Fibroblast of the aortic adventitia (primary cell): ENCODE data around the gene SOX18. TPM values are rescaled to one million over a fixed set of nuclear protein-coding genes. Genes with fewer than 3 reads are reported as not detected.

Experiments used
- DNase-seq: peaks from one replicate; pipeline ENCODE4 v3.0.0-alpha.2; 2010; ENCODE audit warnings: low read depth
- H3K4me3 ChIP-seq: 2 replicates; pipeline ENCODE4 v1.5.1; 2011; ENCODE audit warnings: low read depth, mild to moderate bottlenecking, control low read depth, low read length, moderate library complexity
- total RNA-seq: library from RNA; depleted of rRNA; stranded (reverse); fragments of >200 nt; gene quantifications from 2 replicates; pipeline ENCODE4 v1.2.3, GENCODE V29; 2012; ENCODE audit warnings: low replicate concordance
- TF ChIP-seq, protein P1 (sequence below): IDR thresholded peaks from 2 replicates; pipeline ENCODE4 v1.5.1; 2011; ENCODE audit warnings: mild to moderate bottlenecking, low read length, control low read depth, inconsistent platforms; ENCODE audit not compliant: insufficient read depth

SOX18 gene
- total RNA-seq, 1 donor: not detected

DNA sequence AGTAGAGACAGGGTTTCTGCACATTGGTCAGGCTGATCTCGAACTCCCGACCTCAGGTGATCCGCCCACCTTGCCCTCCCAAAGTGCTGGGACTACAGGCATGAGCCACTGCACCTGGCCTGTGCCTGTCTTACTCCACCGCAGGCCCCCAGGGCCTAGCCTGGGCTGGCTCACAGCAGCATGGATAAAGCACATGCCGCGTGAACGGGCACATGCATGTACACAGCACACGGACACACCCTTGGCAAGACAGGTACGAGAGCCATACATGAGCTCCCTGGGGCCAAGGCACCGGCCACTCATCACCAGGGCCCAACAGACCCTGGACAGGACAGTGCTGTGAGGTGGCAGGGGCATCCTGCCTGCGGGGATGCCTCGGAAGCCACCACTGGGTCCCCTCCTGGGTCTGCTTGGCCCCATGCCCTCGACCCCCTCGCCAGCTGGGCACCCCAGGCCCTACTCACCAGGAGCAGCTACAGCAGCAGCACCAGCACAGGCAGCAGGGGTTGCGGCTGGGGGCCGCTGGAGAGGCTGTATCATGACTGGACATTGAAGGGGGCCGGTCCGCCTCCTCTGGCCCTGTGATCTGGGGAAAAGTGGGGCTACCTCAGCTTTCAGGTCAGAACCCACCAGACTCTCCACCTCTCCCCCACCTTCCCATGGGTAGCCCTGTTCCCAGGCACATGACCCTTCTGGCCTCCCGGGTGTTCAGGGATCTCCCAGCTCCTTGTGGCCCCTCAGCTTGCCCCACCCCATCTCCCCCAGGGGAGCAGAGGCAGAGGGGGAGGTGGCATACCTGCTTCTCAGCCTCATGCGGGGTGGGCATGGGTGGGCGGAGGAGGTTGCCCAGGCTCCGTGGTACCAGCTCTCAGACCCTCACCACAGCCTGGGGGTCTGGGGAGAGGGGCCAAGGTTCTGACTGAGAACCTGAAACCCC is 26.9 kb upstream of the SOX18 start:
- TF ChIP-seq, protein P1, sequence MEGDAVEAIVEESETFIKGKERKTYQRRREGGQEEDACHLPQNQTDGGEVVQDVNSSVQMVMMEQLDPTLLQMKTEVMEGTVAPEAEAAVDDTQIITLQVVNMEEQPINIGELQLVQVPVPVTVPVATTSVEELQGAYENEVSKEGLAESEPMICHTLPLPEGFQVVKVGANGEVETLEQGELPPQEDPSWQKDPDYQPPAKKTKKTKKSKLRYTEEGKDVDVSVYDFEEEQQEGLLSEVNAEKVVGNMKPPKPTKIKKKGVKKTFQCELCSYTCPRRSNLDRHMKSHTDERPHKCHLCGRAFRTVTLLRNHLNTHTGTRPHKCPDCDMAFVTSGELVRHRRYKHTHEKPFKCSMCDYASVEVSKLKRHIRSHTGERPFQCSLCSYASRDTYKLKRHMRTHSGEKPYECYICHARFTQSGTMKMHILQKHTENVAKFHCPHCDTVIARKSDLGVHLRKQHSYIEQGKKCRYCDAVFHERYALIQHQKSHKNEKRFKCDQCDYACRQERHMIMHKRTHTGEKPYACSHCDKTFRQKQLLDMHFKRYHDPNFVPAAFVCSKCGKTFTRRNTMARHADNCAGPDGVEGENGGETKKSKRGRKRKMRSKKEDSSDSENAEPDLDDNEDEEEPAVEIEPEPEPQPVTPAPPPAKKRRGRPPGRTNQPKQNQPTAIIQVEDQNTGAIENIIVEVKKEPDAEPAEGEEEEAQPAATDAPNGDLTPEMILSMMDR: no peak
- DNase-seq: no peak
- H3K4me3 ChIP-seq: no peak overlapping the region

DNA sequence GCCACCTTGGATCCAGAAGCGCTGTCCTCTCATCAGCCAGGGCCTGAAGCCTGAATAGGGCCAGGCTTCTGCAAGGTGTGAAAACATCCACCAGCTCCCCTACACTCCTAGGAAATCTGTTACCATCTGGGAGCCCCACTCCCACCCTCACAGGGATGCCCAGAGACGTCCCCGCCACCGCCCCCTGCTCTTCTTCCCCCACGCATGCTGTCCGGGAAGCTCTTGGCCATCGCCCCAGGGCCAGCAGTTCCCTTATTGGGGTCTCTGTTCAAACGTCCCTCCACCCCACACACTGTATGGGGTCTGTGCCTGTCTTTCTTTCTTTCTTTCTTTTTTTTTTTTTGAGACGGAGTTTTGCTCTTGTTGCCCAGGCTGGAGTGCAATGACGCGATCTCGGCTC is 26.1 kb upstream of the SOX18 start:
- DNase-seq: no peak
- no peak overlapping the region for H3K4me3 ChIP-seq
- TF ChIP-seq, protein P1: no peak

DNA sequence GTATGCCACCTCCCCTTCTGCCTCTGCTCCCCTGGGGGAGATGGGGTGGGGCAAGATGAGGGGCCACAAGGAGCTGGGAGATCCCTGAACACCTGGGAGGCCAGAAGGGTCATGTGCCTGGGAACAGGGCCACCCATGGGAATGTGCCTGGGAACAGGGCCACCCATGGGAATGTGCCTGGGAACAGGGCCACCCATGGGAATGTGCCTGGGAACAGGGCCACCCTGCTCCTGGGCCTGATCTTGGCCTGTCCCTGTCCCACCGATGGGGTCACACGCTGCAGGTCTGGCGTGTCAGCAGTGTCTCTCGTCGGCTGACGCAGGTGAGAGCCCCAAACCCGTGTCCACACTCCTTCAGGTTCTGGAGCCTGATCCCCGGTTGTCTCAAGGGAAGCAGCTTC is 25.5 kb upstream of the SOX18 start:
- TF ChIP-seq, protein P1: no peak
- no peak overlapping the region for H3K4me3 ChIP-seq
- no peak for DNase-seq

DNA sequence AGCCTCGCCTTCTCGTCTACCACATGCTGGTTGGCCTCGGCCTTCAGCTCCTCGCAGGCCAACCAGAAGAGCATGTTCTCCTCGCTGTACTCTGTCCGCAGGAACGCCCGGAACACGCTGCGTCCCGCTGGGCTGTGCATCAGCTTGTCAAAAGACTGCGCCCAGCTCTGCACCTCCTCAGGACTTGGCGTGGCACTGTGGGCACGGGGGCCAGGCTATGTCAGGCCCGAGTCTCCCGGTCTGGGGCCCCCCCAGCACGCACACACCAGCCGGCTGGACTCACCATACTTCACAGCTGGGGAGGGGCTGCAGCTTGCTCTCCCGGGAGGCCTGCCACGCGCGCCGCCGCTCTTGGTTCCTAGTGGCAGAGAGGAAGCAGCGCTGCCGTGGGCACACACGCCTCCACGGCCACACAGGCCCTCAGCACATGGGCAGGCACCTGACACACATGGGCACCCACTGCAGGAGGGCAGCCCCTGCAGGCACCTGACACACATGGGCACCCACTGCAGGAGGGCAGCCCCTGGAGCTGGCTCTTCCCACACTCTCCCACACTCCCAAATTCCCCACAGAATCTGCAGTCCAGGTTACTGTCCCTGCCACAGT is 24.8 kb upstream of the SOX18 start:
- H3K4me3 ChIP-seq: no peak overlapping the region

DNA sequence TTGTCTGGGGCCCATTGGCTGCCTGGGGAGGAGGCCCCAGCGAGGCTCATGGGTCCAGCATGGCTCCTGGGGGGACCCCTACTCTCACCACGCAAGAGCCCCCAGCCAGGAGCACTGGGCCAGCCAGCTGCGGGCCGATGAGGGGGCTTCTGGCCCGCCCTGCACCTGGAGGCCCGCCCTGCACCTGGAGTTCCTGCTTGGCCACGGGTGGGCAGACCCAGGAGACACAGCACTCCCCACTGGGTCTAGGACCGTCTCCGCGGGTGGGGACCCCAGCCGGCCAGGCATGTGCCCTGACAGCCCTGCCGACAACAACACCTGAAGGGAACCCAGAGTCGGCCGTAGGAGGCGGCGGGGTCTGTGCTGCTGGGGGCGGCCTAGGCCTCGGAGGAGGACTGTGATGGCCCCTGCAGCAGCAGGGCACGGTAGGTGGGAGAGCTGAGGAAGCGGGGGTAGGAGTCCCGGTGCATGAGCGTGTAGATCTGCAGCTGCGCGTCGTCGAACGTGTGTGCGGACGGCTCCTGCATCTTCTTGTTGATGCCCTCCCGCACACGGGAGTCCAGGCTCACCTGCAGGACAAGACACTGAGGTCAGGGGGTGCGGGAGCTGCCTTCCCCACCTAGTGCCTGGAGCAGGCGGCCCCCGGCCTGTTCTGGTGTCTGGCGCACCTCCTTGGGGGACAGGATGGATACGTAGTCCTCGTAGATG is 24.2 kb upstream of the SOX18 start:
- no peak for DNase-seq
- no peak overlapping the region for H3K4me3 ChIP-seq
- TF ChIP-seq, protein P1: no peak

More for the DNA sequence above, 24.8 kb upstream of the SOX18 start:
- TF ChIP-seq, protein P1: no peak
- no peak for DNase-seq

DNA sequence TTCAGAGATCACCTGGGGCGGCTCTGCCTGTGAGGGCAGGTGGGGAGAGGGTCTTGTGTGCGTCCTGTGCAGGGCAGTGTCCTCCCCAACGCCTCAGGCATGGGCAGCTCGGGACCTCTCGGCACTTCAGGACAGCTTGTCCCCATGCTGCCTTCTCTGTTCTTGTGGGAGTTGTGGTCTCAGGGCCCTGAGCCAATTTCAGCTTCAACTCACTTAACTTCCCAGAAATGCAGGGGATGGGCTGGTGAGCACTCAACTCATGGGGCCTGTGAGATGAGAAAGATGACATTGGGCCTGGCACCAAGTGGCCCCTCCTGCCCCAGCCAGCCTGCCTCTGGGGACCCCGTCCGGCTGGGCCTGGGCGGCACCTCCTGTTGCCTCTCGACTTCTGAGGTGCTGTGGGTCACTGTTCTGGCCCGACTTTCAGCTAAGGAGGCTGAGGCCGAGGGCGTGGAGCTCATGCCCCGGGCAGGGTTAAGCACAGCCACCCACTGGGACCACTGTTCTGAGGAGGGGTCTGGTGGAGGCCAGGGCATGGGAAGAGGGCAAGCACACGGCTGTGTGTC is 23.1 kb upstream of the SOX18 start:
- TF ChIP-seq, protein P1: no peak
- DNase-seq: no peak
- H3K4me3 ChIP-seq: no peak overlapping the region
